Stimulated activated CD4-positive, alpha-beta T cell treated with anti-CD3 and anti-CD28 coated beads, Interleukin-15, amount 100 ng/mL, for 1 hour (primary cell): Measurements from ENCODE around the gene MT1HL1.
"Not testable (repeated sequence)": the region's sequence is repeated elsewhere in the genome, so short reads cannot be mapped to it uniquely, and the experiment has no call there.

Source experiments
- DNase-seq, 2 donors: peaks; one replicate each; pipeline ENCODE4 v3.0.0-alpha.2; 2020; ENCODE audit warnings: low read depth in 1 of 2, low spot score in 1 of 2

Gene MT1HL1

DNA sequence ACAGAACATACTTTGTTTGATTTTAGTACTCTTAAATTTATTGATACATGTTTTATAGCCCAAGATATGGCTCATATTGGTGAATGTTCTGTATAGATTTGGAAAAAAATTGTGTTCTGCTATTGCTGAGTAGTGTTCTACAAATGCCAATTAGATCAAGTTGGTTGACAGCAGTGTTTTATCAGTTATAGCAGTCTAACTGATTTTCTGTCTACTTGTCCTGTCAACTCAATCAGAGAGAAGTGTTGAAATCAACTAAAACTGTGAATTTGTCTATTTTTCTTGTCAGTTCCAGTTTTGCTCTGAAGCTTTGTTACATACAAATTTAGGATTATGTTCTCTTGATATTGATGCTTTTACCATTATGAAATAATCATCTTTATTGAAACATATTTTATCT is 14.7 kb upstream of the MT1HL1 start:
- DNase-seq, result no peak

DNA sequence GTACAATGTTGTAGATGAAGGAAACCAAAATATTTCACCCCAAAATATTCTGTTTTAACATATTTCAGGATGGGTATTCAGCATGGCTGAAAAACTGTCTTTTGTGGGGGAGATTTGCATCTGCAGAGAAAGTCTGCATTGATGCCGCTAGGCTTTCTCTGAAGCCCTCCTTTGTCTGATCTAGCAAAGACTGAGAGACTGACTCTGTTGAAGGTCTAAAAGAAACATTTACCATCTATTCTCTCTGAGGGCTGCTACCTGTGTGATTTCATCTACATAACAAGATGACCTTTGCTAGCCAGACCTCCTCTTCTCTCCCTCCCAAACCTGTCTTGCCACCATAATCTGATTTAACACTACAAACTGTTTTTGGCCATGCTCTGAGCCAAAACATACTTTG is 12.4 kb upstream of the MT1HL1 start:
- DNase-seq, result no peak

DNA sequence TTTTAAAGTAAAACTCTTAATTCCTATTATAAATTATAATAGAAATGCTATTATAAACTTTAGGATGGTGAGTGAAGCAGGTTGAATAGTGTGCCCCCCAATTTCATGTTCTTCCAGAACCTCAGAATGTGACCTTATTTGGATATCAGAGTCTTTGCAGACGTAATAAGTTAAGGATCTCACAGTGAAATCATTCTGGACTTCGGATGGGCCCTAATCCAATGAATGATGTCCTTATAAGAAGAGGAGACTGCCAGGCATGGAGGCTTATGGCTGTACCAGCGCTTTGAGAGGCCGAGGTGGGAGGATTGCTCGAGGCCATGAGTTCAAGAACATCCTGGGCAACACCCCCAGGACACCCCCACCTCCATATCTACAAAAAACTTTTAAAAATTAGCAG is 9.4 kb upstream of the MT1HL1 start:
- DNase-seq, result no peak

DNA sequence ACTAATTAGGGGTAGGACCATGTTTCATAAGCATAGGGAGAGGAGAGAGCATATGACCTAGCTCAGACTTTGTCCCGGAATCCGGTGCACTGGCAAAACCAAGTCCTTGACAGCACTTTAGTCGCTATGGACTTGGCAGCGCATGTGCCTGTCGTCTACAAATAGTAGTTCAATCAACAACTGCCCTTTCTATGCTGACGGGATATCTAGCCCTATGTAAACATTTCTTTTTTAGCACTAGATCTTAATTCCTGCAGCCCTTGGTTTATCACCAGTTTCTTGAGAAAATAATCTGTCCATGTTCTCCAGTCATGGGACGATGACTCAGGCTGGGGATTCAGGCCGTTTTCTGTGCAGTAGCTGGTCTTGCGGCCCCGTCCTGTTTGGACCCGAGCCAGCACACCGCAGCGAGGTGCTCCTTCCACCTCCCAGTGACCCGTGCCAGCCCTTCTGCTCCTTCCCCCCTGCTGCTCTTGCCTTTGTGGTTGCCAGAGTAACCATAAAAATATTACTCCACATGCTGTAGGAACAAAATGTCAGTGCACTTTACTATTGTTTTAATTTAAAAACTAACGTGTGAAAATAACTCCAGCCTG is 8.6 kb upstream of the MT1HL1 start:
- DNase-seq, result no peak

DNA sequence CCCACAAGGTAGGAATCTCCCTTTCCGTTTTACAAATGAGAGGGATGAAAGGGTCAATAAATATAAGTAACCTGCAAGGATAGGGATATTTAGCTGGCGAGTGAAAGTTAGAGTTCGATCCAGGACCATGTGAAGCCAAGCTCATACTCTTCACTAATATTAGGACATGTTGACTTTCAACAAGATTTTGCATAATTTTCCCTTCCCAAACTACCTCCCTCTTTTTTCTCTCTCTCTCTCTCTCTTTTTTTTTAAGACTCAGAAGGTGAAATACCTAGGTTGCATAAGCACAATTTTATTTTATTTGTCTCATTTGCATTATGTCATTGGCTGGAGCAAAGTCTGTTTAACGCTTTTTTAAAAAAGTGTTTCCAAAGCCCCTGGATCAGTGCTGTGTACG is 8.1 kb upstream of the MT1HL1 start:
- no peak for DNase-seq

DNA sequence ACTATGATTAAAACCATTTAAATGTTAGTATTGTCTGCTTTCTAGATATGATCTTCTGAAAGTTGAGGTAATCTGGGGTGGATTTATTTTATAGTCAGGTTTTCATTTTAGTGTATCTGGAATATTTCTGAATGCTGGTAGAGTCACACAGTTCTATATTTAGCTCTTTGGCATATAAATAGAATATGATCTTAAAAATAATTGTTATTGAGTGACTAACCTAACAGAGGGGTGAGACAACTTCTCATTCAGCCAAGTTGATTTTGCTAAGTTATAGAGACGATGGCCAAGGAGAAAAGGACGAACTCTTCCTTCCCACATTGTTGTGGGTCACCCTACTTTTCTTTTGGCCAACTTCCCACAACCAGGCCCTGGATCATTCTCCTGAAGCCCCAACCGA is 7.2 kb upstream of the MT1HL1 start:
- DNase-seq, result no peak

DNA sequence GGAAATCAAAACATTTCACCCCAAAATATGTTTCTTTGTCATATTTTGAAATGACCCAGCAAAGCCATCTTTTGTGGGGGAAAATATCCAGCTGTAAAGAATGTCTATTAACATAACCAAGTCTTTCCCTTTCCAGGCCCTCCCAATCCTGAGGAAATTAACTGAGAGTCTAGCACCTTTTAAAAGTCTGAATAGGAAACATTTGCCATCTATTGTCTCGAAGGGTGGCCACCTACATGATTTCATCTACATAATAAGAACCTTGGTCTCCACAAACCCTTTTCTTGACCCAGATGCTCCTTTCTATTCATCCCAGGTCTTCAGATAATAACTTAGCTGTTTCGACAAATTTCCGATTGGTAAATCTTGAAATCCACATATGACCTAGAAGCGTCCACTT is 5.4 kb upstream of the MT1HL1 start:
- no peak for DNase-seq

DNA sequence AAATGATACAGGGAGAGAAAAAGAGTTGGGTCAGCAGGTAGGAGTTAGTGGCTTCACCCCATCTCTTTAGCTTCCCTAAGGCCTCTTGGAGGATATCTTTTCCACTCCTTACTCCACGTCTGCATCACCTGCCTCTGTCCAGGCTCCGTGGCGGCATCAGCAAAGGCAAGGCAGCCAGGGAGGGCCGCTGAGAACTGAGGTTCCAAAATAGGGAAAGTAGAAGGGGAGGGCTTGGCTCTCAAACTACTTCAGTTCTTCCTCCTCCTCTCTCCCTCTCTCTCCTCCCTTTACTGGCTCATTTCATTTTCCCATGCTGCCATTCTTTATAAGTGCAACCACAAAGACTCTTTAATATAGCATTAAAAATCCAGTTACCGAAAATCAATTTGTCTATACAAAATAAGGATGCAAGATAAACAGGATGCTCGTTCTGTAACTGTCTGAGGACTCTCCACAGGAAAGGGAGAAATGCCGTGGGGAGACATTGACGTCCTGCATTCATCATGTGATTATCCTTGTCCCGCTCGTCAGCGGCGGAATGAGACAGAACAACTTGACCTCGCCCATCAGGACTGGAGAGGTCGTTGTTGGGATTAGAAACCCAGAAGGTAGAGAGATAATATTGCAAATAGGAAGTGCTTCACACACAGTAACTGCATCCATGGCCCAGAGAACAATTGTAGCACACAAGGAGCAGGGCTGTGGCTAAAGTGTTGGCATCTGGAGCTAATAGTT is 3.1 kb upstream of the MT1HL1 start:
- DNase-seq, result no peak

DNA sequence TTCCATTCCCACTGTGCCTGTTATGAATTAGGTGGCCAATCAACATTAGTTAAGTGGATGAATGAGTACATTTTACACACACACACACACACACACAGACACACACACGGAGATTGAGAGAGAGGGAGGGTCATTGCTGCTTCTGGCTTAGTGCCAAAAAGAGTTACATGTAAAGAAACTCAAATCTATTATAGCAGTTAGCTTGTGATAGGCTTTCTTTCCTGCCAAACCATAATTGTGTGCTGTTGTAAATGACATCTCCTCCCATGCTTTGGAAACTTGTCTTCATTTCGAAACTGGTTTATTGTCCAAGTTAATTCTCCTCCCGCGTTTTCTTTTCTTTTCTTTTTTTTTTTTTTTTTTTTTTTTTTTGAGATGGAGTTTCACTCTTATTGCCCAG is 1.4 kb upstream of the MT1HL1 start:
- no peak for DNase-seq

DNA sequence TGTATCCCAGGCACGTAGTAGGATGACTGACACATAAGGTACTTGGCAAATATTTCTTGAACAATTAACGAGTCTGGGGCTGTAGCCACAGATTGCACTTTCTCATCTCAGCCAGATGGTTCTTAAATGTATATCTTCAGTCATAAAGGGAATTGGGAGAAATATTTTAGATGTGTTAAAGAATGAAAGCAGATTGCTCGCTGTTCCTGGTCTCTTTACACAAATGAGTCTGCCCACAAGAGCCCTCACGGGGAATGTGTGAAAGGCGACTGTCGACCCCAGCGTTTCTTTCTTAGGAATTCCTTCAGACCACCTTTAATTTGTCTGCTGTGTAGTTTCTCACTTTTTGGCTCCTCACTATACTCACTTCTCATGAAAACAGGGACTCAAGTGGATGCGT is 725 bp downstream of the MT1HL1 start:
- no peak for DNase-seq

DNA sequence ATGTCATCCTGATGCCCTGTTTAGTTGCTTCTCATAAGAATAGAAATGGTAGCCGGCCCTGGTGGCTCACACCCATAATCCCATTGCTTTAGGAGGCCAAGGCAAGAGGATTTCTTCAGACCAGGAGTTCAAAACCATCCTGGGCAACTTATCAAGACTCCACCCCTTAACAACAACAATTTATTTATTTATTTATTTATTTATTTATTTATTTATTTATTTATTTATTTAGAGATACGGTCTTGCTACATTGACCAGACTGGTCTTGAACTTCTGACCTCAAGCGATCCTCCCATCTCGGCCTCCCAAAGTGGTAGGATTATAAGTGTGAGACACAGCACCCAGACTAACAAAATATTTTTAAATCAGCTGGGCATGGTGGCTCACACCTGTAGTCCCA is 4.0 kb downstream of the MT1HL1 start:
- DNase-seq, result no peak

DNA sequence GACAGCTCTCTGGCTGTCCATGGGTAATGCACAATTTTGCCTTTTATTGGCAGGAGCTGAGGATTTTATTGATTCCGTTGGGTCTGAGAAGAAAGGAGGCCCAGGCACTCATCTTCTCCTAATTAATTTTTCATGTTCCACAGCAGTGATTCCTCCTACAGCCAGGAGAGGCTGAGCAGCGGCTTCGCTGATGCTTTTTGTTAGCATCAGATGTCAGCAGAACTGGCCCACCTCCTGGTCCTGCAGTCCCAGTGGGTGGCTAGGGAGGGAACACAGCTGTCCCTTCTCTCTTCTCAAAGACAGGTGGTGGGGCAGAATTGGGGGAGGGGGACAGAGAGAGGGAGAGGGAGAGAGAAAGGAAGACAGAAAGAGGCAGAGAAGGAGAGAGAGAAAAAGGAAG is 5.7 kb downstream of the MT1HL1 start:
- DNase-seq, result no peak

DNA sequence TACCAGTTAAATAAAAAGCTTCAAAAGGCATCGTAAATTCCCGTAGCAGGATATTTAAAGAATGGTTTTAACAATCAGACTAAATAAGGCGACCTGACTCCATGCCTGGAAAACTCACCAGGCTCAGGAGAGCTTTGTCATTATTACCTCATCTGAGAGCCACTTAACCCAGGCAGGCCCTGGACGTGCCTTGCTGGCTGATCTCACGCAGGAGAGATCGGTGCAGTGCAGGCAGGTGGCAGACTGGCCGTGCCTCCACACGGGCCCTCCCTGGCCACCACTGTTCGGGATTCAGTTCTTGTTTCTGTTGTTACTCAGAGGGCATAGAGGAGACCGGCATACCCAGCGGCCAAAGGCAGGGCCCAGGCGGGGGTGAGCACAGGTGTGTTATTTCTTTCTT is 6.4 kb downstream of the MT1HL1 start:
- DNase-seq, result no peak

DNA sequence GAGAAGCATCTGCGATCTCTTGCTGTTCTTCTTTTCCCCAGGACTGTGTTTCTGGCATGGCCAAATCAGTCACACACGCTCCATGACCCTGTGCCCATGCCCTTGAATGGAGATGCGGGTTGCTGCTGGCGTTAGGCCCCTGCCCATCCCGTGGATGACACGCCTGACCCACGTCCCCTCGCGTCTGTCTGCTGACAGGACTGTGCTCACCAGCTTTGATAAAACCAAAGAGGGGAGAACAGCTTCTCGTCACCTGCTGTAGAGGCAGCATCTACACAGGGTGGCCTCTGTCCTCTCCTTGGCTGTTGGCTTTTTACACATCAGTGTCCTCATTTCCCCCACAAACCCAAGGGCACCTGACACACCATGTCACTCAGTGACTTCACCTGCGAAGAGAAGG is 6.9 kb downstream of the MT1HL1 start:
- DNase-seq, result no peak

DNA sequence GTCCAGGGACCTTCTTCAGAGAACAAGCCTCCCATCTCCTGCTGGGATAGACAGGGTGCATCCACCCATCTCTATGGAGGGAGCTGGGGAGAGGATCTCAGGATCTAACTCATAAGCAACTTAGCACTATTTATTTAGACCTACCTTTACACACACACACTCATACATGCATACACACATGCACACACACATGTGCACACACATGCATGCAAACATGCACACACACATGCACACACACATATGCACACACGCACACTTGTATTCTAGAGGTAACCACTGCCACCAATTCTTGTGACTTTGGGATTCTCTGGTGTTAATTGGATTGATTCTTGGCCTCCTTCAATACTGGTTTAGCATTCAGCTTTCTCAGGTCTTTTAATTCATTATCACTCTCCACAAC is 9.8 kb downstream of the MT1HL1 start:
- DNase-seq, result no peak

DNA sequence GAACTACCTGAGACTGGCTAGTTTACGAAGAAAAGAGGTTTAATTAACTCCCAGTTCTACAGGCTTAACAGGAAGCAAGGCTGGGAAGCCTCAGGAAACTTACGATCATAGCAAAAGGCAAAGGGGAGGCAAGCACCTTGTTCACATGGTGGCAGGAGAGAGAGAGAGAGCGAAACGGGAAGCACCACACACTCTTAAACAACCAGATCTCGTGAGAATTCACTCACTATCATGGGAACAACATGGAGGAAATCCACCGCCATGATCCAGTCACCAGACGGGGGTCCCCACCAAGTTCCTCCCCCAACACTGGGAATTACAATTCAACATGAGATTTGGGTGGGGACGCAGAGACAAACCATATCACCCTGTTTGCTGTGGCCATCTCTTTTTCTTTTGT is 11.8 kb downstream of the MT1HL1 start:
- no peak for DNase-seq

DNA sequence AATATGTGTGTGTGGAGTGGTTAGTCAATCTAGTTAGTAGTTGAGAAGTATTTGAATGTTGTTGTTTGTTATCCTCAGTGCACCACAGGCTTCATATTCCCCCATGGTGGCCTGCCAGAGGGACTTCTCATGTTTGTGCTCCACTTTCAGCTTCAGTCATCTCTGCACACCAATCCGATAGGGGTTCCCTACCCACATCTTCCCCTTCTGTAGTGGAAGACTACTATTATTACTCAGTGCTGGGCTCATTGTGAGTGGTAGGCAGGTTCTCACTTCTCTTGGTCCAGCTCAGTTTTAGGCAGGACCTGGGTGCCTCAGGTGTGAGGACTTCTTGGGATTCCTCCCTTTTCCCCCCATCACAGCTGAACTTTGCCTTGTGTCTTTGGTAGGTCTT is 14.2 kb downstream of the MT1HL1 start:
- no peak for DNase-seq

DNA sequence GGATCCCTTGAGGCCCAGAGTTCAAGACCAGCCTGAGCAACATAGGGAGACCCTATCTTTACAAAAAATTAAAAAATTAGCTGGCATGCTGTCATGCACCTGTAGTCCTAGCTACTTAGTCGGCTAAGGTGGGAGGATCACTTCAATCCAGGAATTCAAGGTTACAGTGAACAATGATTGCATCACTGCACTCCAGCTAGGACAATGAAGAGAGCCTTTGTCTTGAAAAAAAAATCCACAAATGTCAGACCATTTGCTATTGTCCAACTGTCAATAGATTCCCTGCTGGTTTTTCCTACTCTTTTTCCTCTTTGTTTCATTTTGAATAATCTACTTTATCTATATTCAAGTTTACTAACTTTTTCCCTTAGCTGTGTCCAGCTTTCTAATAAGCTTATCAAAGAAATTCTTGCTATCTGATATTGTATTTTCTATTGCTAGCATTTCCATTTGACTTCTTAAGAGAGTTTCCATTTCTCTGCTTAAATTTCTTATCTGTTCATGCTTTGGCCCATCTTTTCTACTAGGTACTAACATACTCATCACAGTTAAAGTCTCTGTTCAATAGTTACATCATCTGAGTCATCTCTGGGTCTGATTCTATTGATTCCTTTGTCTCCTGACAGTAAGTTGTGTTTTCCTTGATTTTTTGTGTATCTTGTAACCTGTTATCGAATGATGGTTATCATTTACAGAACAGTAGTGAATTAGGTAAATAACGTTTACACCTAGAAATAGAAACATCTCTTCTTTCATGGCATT is 14.8 kb downstream of the MT1HL1 start:
- no peak for DNase-seq

DNA sequence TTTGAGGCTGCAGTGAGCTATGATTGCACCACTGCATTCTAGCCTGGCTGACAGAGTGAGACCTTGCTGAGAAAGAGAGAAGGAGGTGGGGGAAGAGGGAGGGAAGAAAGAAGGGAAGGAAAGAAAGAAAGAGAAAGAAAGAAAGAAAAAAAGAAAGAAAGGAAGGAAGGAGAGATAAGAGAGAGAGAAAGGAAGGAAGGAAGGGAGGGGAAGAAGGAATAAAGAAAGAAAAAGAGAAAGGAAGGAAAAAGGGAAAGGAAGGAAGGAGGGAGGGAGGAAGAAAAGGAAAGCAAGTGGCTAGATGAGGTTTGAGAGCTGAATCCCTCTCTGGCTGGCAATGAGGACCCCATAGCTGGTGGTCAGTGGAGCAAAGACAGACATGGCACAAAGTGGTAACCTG is 20.4 kb downstream of the MT1HL1 start:
- no peak for DNase-seq

DNA sequence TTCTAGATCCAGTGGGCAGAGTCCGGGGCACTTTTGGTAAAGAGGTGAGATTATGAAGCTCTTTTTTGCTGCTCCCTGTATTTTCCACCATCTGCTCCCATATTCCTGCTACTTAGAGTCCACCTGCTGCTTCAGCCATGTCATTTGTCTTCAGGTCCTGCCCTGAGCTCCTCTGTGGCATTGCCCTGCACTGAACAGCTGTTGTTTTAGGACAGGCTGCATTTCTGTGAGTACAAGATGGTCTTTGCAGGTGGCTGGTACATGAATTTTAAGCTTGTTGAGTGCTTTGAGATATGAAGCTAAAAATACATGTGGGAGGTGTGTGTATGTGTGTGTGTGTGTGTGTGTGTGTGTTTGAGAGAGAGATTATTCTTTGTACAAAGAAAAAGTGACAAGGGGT is 21.9 kb downstream of the MT1HL1 start:
- no peak for DNase-seq

DNA sequence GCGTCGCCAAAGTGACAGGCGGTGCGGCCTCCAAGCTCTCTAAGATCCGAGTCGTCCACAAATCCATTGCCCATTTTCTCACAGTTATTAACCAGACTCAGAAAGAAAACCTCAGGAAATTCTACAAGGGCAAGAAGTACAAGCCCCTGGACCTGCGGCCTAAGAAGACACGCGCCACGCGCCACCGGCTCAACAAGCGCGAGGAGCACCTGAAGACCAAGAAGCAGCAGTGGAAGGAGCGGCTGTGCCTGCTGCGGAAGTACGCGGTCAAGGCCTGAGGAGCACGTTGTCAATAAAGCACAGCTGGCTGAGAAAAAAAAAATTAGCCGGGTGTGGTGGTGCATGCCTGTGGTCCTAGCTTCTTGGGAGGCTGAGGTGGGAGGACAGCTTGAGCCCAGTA is 22.8 kb downstream of the MT1HL1 start:
- DNase-seq, result not testable (repeated sequence)

DNA sequence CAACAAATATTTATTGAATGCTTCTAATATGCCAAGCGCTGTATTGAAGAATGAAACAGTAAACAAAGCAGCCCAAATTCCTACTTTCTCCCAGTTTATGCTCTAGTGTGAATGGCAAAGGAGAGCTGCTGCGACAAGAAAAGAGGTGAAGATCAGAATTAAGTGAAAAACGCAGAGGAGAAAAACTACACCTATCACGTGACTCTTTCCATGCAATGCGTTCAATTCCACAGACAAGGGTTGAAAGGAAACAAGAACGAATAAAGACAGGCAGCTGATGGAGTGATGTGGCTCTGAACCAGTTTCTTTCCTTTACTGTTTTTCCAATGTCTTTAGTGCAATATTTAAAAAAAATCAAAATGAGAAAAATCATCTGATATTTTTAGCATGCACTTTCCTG is 23.6 kb downstream of the MT1HL1 start:
- no peak for DNase-seq
